Measurements from ENCODE around the gene UBE2J1.

DNA sequence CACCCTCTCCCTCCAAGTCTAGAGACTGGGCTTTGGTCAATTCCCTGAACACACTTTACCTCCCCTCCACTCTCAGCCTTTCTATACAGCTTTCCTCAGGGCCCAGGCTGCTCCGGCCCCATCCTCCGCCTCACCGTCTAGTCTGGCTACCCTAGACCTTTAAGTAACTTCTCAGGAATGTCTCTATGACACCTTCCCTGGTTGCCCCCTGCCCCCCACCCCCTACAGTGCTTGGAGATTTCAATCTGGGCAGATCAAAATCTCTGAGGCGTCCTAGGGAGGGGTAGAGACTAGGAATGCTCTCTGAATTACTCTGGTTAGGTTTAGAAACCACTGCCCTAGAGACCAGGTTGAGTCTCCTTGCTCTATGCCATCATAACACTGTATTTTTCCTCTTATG lies 6.1 kb downstream of the UBE2J1 start:
- TF ChIP-seq, protein P1, sequence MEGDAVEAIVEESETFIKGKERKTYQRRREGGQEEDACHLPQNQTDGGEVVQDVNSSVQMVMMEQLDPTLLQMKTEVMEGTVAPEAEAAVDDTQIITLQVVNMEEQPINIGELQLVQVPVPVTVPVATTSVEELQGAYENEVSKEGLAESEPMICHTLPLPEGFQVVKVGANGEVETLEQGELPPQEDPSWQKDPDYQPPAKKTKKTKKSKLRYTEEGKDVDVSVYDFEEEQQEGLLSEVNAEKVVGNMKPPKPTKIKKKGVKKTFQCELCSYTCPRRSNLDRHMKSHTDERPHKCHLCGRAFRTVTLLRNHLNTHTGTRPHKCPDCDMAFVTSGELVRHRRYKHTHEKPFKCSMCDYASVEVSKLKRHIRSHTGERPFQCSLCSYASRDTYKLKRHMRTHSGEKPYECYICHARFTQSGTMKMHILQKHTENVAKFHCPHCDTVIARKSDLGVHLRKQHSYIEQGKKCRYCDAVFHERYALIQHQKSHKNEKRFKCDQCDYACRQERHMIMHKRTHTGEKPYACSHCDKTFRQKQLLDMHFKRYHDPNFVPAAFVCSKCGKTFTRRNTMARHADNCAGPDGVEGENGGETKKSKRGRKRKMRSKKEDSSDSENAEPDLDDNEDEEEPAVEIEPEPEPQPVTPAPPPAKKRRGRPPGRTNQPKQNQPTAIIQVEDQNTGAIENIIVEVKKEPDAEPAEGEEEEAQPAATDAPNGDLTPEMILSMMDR (IDR thresholded peaks at IDR 0.05; ENCODE audit: poor library complexity) = no peak
- TF ChIP-seq EZH2 (IDR thresholded peaks at IDR 0.05; ENCODE audit: borderline replicate concordance) = no peak
- TF ChIP-seq EZH2phosphoT487 (IDR thresholded peaks at IDR 0.05; ENCODE audit: low read depth, severe bottlenecking, unreplicated experiment) = no peak

Data from hepatocyte (in vitro differentiated cells).